HTR-8/SVneo (cell line): ENCODE measurements around the gene SLC24A3.

Experiments used
- DNase-seq: peaks from one replicate; pipeline ENCODE4 v3.0.0; 2011; ENCODE audit warnings: low spot score, mixed read lengths; ENCODE audit not compliant: insufficient read length
- FAIRE-seq: peaks from 2 replicates; lab custom pipeline; 2011; peaks lifted over from hg19 to GRCh38; lab: Jason Lieb, UNC

Gene SLC24A3

DNA sequence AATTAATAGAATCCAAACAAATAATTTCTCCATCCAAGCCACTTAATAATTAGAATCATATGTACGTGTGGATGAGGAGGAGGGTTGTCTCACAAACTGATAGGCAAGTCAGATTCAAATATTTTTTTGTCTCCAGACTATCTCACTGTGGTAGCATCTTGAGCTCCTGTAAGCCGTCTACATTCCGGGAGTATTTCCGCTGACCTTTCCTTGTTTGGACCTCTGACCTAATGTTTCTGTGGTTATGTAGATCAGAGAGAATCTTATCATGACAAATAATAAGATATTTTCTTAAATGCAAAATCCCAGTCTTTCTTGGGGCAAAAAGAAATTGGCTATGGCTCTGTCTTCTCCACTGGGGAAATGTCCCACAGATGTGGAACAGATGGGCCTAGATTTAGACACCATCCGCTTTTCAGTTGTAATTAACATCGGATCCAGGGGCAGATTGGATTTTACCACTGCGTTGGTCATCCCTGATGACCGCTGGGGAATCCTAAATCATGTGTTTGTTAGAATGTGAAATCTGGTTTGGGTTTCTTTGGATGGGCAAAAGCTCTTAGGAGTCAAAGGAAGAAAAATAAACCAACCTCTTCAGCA, 348.5 kb downstream of the SLC24A3 start:
- FAIRE-seq (no peak), DNase-seq (no peak)

DNA sequence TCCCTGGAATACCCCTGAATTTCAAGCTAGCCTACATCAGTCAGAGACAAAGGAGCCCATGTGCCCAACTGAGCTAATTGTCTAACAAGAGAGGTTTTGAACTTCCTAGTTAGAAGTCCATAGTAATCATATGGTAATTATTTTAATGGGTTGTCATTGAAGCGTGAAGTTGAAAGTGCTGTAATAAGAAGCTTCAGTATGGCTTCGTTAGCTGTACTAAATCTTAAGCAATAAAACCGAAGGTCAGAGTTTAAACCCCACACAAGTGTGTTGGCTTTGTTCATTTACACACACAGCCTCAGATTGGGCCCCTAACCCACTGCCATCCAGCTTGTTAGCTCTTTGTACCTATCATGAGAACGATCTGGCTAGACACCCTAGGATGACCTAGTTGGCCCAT, 350.0 kb downstream of the SLC24A3 start:
- no peak for DNase-seq
- FAIRE-seq, result no peak

DNA sequence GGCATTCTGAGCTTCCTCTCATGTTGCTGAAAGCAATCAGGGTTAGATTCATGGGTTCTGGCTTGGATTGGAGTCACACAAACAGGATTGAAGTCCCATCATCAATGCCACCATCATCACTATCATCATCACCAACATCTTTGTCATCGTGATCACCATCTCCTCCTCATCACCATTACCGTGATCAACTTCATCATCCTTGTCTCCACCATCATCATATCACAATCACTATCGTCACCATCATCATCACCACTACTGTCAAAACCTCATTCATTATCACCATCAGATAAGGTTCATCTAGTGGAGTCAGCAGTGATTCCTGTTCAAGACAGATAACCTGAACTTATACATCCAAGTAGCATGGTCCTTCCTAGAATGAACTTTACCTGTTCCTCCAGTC, 351.8 kb downstream of the SLC24A3 start:
- DNase-seq (no peak), FAIRE-seq (peak; percentile 84)

DNA sequence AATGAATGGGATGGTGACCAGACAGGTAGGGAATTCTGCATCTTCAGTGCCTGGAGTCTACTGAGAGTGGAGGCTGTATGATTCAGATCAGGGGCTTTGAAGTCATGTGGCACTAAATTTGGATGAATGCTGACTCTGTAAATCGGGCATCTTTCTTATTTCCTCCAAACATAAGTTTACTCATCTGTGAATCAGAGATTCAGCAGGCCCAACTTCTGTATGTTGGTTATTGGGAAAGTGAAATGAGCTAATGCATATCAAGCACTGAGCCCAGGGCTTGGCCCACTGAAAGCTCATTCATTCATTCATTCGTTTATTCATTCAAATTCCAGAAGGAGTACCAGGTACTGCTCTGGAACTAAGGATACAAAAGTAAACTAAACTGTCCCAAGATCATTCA, 353.3 kb downstream of the SLC24A3 start:
- no peak for DNase-seq
- FAIRE-seq, result no peak

DNA sequence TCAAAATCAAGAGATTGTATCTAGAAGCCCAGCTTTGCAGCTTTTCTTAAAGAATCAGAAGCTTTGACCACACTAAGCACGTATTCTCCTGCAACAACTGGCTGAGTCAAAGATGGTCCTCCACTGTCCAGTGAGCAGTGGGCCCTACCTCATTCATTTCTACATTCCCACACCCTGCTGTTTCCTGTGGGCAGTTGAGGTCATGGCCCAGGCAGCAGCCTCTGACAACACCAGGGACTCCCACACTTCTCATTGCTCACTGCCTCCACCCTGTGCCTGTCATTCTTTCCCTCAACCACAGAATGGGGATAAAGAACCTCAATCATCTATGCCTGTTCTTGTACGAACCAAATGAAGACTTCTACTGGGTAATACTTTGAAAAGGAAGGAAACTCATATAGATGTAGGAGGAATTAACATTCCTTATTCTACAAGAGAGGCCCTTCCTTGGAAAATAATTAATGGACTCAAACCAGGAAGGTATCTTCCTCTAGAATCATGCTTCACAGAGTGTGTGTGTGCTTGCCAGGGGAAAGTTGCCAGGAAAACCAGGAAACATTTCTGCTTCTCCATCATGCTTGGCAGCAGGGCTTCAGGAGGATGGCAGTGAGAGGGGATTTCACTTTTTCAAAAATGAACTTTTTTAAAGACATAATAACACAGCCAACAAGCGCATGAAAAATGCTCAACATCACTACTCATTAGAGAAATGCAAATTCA, 353.9 kb downstream of the SLC24A3 start:
- DNase-seq, result no peak
- no peak for FAIRE-seq

DNA sequence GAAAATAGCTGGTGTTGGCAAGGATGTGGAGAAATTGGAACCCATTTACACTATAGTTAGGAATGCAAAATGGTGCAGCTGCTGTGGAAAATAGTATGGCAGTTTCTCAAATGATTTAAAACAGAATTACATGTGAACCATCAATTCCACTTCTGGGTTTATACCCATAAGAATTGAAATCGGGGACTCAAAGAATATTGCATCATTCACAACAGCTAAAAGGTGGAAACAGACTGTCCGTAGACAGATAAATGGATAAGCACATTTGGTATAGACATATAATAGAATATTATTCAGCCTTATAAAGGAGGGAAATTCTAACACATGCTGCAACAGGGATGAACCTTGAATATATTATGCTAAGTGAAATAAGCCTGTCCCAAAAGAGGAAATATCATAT, 355.7 kb downstream of the SLC24A3 start:
- no peak for FAIRE-seq

DNA sequence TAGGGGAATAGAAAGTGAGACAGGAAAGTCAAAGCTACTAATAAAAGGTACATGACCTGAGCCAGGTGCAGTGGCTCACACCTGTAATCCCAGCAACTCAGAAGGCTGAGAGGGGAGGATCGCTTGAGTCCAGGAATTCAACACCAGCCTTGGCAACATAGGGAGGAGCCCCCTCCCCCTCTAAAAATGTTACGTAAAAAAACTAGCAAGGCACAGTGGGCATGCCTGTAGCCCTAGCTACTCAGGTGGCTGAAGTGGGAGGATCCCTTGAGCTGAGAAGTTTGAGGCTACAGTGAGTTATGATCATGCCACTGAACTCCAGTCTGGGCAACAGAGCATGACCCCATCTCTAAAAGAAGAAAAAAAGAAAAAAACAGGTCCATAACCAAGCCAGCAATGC, 359.6 kb downstream of the SLC24A3 start:
- FAIRE-seq, result no peak
- no peak for DNase-seq

More for the DNA sequence above, 355.7 kb downstream of the SLC24A3 start:
- no peak for DNase-seq

DNA sequence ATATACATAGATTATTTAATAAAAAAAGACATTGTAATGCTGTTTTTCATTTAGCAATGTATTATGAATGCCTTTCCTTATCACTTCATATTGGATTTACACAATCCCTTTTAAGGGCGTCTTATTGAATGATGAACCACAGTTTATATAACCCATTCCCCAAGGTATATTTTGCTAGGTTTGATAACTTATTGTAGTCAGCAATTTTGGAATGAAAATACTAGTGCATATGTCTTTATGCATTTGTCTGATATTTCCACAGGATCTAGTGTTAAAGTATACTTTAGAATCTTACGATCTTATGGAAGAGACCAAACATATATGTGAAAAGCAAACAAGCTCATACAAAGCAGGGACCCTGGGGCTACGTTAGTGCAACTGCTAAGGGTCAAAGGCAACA, 365.2 kb downstream of the SLC24A3 start:
- FAIRE-seq (no peak), DNase-seq (no peak)

DNA sequence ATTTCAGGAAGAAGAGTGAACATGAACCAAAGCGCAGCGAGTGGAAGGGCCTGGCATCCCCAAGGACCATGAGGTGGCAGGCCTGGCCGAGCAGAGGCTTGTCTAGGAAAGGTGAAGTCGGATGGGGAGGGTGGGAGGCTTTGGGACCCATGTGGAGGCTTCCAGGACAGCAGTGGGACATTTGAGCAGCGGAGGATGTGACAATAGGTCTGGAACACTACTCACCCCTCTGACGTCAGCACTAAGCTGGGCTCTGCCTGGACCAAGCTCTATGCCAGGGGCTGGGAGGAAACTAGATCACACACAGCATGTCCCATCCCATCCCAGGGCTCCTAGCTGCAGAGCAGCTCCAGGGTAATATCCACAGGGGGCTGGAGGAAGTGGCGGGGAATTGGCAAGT, 370.3 kb downstream of the SLC24A3 start:
- DNase-seq, result no peak
- no peak for FAIRE-seq

DNA sequence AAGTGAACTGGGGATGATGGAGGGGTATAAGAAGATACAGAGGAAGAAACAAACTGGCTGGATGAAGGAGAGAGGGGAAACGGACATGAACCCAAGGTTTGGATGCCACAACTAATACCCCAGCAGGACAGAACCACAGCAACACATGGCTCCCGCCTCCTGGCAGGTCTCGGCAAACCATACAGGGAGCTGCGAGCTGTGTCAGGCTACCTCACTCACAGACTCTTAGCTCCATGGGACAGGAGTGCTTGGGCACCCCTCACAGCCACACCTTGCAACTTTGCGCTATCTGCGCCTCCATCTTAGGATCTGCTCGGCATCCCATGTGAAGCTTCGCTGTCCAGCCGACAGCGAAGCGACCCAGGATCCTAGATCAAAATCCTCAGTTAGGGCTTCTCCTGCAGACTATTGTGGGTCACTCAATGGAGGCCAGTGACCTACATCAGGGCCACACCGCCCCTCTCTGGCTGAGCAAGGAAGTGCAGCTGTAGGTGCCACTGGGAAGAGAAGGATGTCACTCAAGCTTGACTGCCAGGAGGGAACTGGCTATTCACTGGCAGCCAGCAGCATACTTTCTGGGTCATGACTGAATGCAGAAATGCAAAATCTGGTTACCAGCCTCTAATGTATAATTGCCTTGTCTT, 371.2 kb downstream of the SLC24A3 start:
- FAIRE-seq, result no peak
- peak; percentile 28 for DNase-seq

DNA sequence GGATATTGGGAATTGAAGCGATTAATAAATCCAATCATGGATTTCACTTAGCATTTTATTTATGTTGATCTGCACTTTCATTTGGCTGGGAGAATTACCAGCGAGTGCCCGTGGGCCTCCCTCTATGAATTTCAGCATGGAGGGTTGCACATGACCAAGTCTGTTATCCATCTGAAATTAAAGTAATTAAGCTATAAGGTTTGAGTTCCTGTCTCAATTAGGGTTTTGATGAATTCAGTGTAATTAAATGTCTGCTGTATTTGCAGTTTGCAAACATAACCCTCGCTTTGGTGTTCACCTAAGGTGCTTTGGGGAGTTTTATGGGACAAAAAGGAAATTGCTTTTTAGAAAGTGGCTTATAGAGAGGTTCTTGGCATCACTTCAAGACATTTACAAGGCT, 375.8 kb downstream of the SLC24A3 start:
- DNase-seq (no peak), FAIRE-seq (no peak)

DNA sequence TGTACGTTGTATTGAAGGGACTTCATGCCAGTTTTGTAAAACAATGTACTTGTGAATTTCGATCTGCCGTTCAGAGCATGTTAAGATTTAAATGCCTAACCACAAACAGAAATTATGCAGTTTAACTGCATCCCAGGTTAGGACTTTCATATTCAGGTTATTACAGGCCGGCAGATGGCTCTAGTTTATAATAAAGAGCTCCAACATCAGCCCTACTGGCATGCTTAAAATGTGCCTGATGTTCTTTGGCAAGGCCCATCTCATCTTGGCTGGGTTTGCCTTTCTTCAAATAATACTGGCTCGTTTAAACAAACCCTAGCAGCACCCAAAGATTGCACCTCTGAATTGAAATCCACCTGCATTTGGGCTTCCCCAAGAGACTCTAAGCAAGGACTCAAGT, 376.3 kb downstream of the SLC24A3 start:
- DNase-seq (no peak), FAIRE-seq (no peak)

DNA sequence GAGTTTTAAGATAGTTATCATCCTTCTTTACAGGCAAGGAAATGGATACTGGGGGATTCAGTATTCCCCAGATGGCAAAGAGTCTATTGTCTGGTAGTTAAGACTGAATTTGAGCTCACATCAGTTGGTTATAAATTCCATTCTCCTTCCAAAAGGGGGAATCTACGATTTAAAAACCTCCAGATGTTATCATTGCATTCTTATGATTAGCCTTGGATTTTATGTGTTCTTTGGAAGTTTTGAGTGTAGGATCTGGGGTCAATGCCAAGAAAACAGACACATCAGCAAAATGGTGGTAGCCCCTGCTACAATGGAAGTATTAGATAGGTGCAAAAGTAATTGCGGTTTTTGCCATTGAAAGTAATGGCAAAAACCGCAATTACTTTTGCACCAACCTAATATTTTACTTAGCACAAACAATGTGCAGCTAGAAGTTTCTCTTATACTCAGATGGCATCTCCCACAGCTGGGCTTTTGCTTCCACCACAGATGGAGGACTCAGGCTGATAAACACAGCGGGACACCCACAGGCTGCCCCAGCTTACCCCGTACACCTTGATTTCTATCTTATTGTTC, 377.4 kb downstream of the SLC24A3 start:
- FAIRE-seq (no peak), DNase-seq (no peak)

DNA sequence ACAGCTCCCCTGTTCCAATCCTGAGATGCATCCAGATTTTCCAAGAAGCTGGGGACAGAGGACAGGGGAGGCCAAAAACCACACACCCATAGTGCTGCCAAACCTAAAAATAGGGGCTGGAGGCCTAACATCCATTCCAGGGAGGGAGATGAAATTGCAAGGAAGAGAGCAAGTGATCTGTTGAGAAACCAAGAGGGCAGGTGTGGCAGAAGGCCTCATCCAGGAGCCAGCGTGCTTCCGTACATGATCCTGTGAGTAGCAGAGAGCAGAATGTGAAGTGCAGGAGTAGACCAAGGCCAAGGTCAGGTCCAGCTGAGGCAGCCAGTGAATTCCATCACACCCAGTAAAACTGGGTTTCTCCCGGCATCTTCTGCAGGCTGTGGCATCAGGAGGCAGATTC, 377.9 kb downstream of the SLC24A3 start:
- DNase-seq (no peak), FAIRE-seq (no peak)

DNA sequence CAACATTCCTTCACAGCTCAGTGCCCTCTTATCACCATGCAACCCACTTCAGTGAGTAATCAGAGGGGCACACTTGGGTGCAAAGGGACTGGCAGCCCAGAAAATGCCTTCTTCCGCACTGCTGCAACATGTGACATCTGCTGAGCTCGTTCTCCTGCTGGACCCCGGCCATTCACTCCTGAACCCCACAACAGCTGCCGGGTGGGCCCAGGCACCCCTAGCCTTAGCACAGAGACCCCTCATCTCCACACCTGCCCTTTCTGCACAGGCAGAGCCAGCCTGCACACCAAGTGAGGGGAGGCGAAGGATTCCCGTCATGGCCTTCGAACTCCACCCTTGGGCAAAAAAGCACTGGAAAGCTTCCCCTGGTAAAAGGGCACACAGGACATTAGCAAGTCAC, 381.3 kb downstream of the SLC24A3 start:
- no peak for FAIRE-seq

DNA sequence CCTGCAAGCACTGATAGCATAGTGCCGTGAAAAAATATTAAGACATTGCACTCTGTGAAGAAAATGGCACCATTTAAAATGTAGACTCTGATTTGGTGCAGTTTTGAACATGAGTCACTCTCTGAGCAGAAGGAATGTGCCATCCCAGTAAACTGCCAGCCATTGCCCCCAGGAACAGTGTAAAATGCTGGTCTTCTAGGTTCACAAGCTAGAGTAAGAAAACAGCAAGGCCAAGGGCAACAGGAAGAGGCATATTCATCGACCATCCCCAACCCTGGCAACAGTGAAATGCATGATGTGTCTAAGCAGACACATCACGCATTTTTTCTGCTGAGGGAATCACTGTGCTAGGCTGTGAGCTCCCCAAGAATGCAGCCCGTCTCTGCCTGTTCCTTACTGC, 382.5 kb downstream of the SLC24A3 start:
- DNase-seq (no peak), FAIRE-seq (no peak)

More for the DNA sequence above, 381.3 kb downstream of the SLC24A3 start:
- DNase-seq, result no peak

DNA sequence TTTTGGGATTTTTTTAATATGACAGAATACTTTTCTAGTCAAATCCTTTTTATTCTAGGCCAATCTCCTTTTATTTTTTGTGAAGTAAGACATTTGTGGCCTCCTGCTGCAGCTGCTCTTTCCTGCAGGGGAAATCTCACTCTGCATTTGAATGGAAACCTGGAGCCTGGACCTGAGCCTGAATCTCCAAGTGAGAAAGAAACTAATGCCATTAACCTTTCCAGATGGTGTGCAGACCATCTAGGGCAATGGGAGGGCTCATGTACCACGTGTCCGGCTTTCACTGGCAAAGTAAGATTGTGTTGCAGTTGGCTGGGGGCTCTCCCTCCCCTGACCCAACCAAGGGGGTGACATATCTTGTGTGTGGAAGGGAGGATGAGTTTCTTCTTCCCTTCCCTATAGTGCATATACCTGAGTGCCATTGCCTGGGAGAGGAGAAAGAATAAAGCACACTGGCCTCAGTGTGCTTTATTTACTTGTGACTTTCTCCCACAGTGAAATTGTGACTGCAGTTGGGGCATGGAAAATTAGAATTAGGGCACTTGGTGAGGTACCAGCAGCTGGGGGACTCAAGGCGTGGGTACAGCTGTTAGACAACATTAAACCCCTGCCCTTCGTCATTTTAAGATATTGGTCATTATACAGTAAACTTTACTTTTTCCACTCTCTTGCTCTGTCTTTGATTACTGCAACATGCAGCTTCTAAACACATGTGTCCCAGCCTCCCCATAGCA, 385.8 kb downstream of the SLC24A3 start:
- no peak for DNase-seq
- FAIRE-seq, result no peak

DNA sequence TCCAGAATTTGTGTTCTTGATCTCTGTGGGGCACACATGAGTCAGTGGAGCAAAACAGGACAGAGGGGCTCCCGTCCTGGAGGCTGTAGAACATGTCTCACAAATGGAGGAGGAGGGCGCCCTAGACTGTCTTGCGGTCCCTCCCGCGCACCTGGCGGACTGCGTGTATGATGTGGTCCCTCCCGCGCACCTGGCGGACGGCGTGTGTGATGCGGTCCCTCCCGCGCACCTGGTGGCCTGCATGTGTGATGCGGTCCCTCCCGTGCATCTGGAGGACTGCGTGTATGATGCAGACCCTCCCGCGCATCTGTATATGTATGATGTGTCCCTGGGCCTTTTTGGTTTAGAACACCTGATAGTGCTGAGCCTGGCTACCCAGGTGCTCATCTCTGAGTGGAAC, 386.8 kb downstream of the SLC24A3 start:
- no peak for DNase-seq
- no peak for FAIRE-seq

DNA sequence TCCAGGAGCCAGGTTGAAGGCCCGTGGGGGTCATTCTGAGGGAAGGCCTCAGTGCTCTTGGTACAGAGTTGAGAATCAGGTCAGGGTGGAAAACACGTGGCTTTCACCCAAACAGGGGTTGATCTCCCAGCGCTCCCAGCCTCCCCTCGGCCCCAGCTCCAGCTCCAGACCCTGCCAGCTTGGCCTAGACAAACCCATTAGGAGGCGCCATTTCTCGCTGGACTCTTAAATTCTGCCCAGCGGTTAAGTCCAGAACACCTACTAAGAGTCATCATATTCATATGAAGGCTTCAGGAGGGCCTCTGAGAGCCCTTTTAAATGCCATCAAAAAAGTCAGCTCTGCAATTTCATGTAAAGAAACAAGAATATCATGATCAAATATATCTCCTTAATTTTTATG, 387.6 kb downstream of the SLC24A3 start:
- FAIRE-seq (no peak), DNase-seq (no peak)

DNA sequence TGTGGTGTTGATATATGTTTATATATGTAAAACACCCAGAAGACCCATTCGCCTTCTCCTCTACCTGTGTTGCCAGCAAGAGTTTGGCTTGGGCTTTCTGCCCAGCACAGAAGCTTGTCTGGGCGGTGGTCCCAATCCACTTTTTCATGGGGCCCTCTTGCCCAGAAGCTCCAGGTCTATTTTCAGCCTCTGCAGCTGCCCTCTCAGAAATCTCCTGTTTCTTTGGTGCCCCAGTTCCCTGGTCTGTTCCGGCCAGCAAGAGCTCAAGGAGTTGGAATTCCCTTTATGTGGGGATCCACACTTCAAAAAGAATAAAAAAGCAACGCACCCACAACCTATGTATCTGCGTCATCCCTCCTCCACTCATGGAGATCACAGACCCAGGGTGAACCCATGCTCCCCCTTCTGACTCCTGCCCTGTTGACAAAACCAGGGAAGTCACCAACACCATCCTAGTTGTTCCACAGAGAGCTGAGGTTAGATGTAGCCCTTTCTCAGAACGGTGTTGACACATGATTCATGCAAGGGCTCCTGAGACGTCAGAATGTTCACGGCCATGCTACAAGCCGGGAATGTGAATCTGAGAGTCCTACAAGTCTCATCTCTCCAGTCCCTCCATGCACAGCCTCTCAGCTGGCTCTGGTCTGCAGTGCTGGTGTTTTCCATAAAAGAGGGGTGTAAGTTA, 388.8 kb downstream of the SLC24A3 start:
- FAIRE-seq (no peak), DNase-seq (no peak)
